KMS-11 (cell line): Measurements from ENCODE around the gene PNPLA7.
"Not testable (repeated sequence)": the region's sequence is repeated elsewhere in the genome, so short reads cannot be mapped to it uniquely, and the experiment has no call there.

Experiments
- H2AFZ ChIP-seq: fragments of 200-600 bp; sonication (generic); 2 replicates; pipeline ENCODE4 v1.6.1; 2016; ENCODE audit warnings: antibody characterized with exemption, mixed run types, low read depth
- H3K27ac ChIP-seq: fragments of 200-600 bp; sonication (generic); 2 replicates; pipeline ENCODE4 v1.6.1; 2016; ENCODE audit warnings: mild to moderate bottlenecking, mixed run types
- H3K27me3 ChIP-seq: fragments of 200-600 bp; sonication (generic); 2 replicates; pipeline ENCODE4 v1.6.1; 2017; ENCODE audit warnings: mild to moderate bottlenecking, low read depth, mixed run types, moderate library complexity; ENCODE audit not compliant: insufficient read depth
- H3K36me3 ChIP-seq: fragments of 200-600 bp; sonication (generic); 2 replicates; pipeline ENCODE4 v1.6.1; 2017; ENCODE audit warnings: mild to moderate bottlenecking, mixed run types; ENCODE audit not compliant: insufficient read depth
- H3K4me1 ChIP-seq: fragments of 200-600 bp; sonication (generic); 2 replicates; pipeline ENCODE4 v1.6.1; 2016; ENCODE audit warnings: mild to moderate bottlenecking, low read depth, mixed run types; ENCODE audit not compliant: poor library complexity, severe bottlenecking
- H3K4me2 ChIP-seq: fragments of 200-600 bp; sonication (generic); 2 replicates; pipeline ENCODE4 v1.7.0; 2016; ENCODE audit warnings: mild to moderate bottlenecking, mixed run types
- H3K4me3 ChIP-seq: fragments of 200-600 bp; sonication (generic); IDR thresholded peaks from 2 replicates; pipeline ENCODE4 v1.6.1; 2017; ENCODE audit warnings: low read depth, low read length, mixed read lengths; ENCODE audit not compliant: insufficient read depth
- H3K79me2 ChIP-seq: fragments of 200-600 bp; sonication (generic); 2 replicates; pipeline ENCODE4 v1.6.1; 2016; ENCODE audit warnings: low read depth, mixed run types; ENCODE audit not compliant: insufficient read depth
- H3K9ac ChIP-seq: fragments of 200-600 bp; sonication (generic); 2 replicates; pipeline ENCODE4 v1.6.1; 2016; ENCODE audit warnings: mild to moderate bottlenecking, mixed run types
- H4K20me1 ChIP-seq: fragments of 200-600 bp; sonication (generic); 2 replicates; pipeline ENCODE4 v1.6.1; 2016; ENCODE audit warnings: mild to moderate bottlenecking, mixed run types; ENCODE audit not compliant: insufficient read depth
- TF ChIP-seq, protein P1 (sequence below): fragments of 200-600 bp; sonication (generic); conservative IDR thresholded peaks from 2 replicates; pipeline ENCODE4 v1.6.1; 2017; ENCODE audit warnings: low read depth, mild to moderate bottlenecking, antibody characterized with exemption, low read length, moderate library complexity, mixed read lengths

The PNPLA7 gene

DNA sequence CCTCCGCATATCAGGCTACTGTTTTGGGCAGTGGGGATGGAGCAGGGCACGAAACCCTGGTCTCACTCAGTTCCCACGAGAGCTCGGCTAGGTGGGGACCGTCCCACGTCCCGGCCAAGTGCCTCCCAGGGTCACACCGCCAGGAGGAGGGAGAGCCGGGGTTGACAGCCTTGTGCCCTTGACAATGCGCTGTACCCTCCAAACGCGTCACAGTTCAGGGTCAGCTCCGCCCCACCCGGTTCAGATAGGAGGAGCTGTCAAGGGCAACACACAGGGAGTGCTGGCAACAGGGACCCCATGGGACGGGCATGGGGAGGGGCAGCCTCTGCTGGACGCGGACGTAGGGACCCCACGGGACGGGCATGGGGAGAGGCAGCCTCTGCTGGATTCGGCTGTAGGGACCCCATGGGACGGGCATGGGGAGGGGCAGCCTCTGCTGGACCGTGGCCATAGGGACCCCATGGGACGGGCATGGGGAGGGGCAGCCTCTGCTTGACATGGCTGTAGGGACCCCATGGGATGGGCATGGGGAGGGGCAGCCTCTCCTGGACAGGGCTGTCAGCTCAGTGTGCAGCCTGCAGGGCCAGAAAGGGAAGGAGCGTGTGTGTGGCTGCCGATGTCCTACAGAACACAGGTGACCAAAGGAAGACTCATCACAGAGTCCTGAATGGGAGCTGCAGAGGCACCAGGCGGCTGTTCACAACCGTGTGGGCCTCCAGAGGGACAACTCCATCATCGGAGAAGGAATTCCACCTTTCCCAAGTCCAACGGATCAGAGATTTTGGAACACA, 29.4 kb downstream of the PNPLA7 start:
- Histone ChIP-seq H3K36me3 (no peaks in the 10 kb centered on the region), H4K20me1 (no peaks in the 10 kb centered on the region), H3K27me3 (no peaks in the 10 kb centered on the region), H2AFZ (no peak overlapping the region), H3K4me1 (peaks cover 8% of the 10 kb centered on the region), H3K4me2 (no peak overlapping the region), H3K4me3 (no peak overlapping the region), H3K9ac (no peak overlapping the region), H3K27ac (no peak overlapping the region), H3K79me2 (no peaks in the 10 kb centered on the region)
- TF ChIP-seq, protein P1, sequence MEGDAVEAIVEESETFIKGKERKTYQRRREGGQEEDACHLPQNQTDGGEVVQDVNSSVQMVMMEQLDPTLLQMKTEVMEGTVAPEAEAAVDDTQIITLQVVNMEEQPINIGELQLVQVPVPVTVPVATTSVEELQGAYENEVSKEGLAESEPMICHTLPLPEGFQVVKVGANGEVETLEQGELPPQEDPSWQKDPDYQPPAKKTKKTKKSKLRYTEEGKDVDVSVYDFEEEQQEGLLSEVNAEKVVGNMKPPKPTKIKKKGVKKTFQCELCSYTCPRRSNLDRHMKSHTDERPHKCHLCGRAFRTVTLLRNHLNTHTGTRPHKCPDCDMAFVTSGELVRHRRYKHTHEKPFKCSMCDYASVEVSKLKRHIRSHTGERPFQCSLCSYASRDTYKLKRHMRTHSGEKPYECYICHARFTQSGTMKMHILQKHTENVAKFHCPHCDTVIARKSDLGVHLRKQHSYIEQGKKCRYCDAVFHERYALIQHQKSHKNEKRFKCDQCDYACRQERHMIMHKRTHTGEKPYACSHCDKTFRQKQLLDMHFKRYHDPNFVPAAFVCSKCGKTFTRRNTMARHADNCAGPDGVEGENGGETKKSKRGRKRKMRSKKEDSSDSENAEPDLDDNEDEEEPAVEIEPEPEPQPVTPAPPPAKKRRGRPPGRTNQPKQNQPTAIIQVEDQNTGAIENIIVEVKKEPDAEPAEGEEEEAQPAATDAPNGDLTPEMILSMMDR = no peak

DNA sequence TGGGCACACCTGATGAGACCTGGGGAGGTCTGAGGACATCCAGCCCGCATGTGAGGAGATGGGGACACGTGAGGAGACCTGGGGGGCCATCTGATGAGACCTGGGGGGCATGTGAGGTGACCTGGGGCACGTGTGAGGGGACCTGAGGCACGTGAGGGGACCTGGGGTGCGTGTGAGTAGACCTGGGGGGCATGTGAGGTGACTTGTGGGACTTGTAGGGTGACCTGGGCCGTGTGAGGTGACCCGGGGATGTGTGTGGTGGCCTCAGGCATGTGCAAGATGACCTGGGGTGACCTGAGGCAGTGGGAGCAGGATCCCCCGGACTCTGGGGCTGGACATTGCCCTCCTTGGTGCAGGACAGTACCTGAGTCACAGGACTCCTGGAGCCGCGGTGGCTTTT, 30.6 kb downstream of the PNPLA7 start:
- H2AFZ ChIP-seq = no peak overlapping the region
- H3K36me3 ChIP-seq = no peaks in the 10 kb centered on the region
- no peaks in the 10 kb centered on the region for H3K79me2 ChIP-seq
- no peaks in the 10 kb centered on the region for H4K20me1 ChIP-seq
- TF ChIP-seq, protein P1 = no peak
- H3K27ac ChIP-seq = no peak overlapping the region
- H3K4me1 ChIP-seq = peaks cover 17% of the 10 kb centered on the region
- H3K27me3 ChIP-seq = no peaks in the 10 kb centered on the region
- no peak overlapping the region for H3K9ac ChIP-seq
- no peak overlapping the region for H3K4me3 ChIP-seq
- no peak overlapping the region for H3K4me2 ChIP-seq

DNA sequence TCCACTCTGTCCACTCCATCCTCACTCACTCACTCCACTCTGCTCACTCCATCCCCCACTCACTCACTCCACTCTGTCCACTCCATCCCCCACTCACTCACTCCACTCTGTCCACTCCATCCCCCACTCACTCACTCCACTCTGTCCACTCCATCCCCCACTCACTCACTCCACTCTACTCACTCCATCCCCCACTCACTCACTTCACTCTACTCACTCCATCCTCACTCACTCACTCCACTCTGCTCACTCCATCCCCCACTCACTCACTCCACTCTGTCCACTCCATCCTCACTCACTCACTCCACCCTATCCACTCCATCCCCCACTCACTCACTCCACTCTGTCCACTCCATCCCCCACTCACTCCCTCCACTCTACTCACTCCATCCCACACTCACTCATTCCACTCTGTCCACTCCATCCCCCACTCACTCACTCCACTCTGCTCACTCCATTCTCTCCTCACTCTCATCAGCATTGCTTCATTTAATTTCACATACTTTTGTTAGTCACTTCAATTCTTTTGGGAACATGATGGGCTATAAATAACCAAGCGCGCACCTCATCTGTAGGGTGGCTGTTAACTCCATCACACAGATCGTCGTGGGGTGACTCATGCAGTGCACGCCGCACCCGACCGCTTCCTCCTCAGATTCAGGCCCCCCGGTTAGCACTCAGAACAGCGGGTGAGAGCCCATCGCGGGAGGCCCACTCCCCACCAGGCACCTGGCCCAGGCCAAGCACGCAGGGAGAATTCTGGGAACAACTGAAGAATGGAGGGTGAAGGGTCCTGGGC, 31.3 kb downstream of the PNPLA7 start:
- H3K4me1 ChIP-seq = peaks cover 22% of the 10 kb centered on the region
- H3K27me3 ChIP-seq, H3K27ac ChIP-seq, H4K20me1 ChIP-seq, H3K9ac ChIP-seq, H2AFZ ChIP-seq, H3K79me2 ChIP-seq, H3K36me3 ChIP-seq, H3K4me3 ChIP-seq, H3K4me2 ChIP-seq: not testable (repeated sequence)

GRCh38 chr9:137516144-137516917, 33.9 kb downstream of the PNPLA7 start:
- Histone ChIP-seq H3K4me2 (peak overlapping the region; percentile 21; the same call in 1 of the 2 replicates), H3K27me3 (no peaks in the 10 kb centered on the region), H3K9ac (no peak overlapping the region), H3K4me1 (peaks cover 46% of the 10 kb centered on the region), H3K4me3 (no peak overlapping the region), H3K27ac (no peak overlapping the region), H3K79me2 (no peaks in the 10 kb centered on the region), H3K36me3 (no peaks in the 10 kb centered on the region), H4K20me1 (no peaks in the 10 kb centered on the region), H2AFZ (no peak overlapping the region)
- TF ChIP-seq, protein P1 = no peak
